ENCODE measurements around the gene RBP3. TPM values are rescaled to one million over a fixed set of nuclear protein-coding genes. Genes with fewer than 3 reads are reported as not detected.

Gene RBP3
- total and polyA plus RNA-seq, 4 experiments from 2014 or later = not detected

DNA sequence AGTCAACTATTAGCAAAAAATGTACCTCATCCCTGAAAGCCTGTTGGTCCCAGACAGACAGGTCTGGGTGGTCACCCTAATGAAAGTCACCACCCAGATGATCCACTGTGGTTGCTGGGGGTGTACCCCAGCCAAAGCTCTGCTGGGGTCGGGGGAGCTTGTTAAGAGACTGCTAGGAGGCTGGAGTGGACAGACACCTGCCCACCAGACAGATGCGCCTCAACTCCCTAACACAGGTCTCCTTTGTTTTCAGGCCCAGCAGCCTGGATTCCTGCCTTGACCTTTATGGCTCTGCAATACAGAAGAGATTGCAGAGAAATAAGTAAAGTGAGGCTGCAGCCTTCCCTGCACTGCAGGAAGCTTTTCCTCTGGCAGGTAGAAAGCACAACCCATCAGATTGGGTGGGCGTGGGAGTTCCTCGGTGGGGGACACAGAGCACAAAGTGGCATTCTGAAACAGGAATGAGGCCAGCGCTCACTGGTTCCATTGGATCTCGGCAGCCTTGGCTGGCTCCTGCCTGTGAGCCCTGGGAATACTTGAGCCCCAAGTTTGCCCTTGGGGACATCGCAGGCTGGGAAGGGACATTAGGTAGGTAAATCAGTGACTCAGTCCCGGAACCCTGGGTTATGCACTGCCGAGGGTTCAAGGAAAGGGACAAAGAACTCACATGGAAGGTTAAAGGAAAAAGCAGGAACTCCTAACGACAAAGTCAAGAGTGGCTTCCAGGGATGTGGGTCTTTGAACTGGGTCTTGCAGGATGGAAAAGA lies 53.9 kb downstream of the RBP3 start:
- no peak overlapping the region for H3K27ac Mint-ChIP-seq
- peaks cover 5 to 20% of the 10 kb centered on the region in 2 donors for H3K27me3 Mint-ChIP-seq
- H3K4me3 Mint-ChIP-seq = no peak overlapping the region
- H3K4me3 ChIP-seq (ENCODE audit: low read length in 2 of 2) = no peak overlapping the region
- peaks cover 0 to 4% (median 0%) of the 10 kb centered on the region in 8 donors for H3K9me3 Mint-ChIP-seq
- no peaks in the 10 kb centered on the region for H3K36me3 ChIP-seq (ENCODE audit: insufficient read depth, low read length)
- no peak overlapping the region for H3K27ac ChIP-seq (ENCODE audit: low read depth, low read length)
- ChIA-PET CTCF (ENCODE audit: partially characterized antibody) (no interaction called here), POLR2A (ENCODE audit: partially characterized antibody) (no interaction called here)
- H3K9me3 ChIP-seq (ENCODE audit: control insufficient read depth in 1 of 2, low read length in 2 of 2) = no peaks in the 10 kb centered on the region
- no peaks in the 10 kb centered on the region for H3K27me3 ChIP-seq (ENCODE audit: insufficient read depth, low read length)
- H3K4me1 ChIP-seq (ENCODE audit: insufficient read depth, low read length) = no peaks in the 10 kb centered on the region
- intact Hi-C loops (cut with micrococcal nuclease) = no loop called here
- H3K36me3 Mint-ChIP-seq = no peaks in the 10 kb centered on the region
- H3K4me1 Mint-ChIP-seq = no peaks in the 10 kb centered on the region
- no peak for DNase-seq

DNA sequence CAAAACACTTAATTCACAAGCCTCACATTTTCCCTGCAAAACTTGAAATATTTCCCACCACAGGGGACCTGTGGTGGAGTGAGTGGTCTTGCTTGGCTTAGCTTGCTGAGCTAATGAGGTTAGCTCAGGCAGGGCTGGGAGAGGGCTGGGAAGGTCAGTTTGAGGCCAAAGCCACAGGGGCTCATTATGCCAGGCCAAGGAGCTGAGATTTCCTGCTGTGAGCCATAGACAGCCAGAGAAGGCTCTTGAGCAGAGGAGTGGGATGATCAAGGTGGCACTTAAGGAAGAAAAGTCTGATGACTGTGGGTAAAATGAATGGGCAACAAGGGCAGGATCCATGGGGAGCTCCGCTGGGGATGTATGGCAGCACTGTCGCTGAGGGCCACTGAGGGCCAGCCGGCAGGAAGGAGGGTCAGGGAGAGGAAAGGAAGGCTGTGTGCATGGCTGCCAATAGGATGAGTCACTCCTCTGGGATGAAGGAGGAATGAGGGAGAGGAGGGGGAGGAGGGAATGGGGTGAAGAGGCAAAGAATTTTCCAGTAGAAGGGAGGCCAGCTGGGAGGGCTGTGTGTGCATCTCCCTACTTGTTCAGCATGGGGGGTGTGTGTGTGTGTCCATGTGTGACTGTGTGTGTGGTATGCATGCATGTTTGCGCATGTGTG lies 54.6 kb downstream of the RBP3 start:
- no peaks in the 10 kb centered on the region for H3K36me3 ChIP-seq (ENCODE audit: insufficient read depth, low read length)
- no peaks in the 10 kb centered on the region for H3K27me3 ChIP-seq (ENCODE audit: insufficient read depth, low read length)
- H3K9me3 Mint-ChIP-seq = peaks cover 0 to 4% (median 0%) of the 10 kb centered on the region in 8 donors
- POLR2A ChIA-PET (ENCODE audit: partially characterized antibody) = no interaction called here
- peaks cover 4 to 19% of the 10 kb centered on the region in 2 donors for H3K27me3 Mint-ChIP-seq
- no peak overlapping the region for H3K27ac ChIP-seq (ENCODE audit: low read depth, low read length)
- no peak for DNase-seq
- peak overlapping the region in 1 of 7 donors; percentile 54 for H3K27ac Mint-ChIP-seq
- H3K4me3 Mint-ChIP-seq = no peak overlapping the region
- H3K4me1 ChIP-seq (ENCODE audit: insufficient read depth, low read length) = no peaks in the 10 kb centered on the region
- intact Hi-C loops (cut with micrococcal nuclease) = no loop called here
- CTCF ChIA-PET (ENCODE audit: partially characterized antibody) = no interaction called here
- no peaks in the 10 kb centered on the region for H3K4me1 Mint-ChIP-seq
- H3K36me3 Mint-ChIP-seq = no peaks in the 10 kb centered on the region
- no peaks in the 10 kb centered on the region for H3K9me3 ChIP-seq (ENCODE audit: control insufficient read depth in 1 of 2, low read length in 2 of 2)
- no peak overlapping the region for H3K4me3 ChIP-seq (ENCODE audit: low read length in 2 of 2)

DNA sequence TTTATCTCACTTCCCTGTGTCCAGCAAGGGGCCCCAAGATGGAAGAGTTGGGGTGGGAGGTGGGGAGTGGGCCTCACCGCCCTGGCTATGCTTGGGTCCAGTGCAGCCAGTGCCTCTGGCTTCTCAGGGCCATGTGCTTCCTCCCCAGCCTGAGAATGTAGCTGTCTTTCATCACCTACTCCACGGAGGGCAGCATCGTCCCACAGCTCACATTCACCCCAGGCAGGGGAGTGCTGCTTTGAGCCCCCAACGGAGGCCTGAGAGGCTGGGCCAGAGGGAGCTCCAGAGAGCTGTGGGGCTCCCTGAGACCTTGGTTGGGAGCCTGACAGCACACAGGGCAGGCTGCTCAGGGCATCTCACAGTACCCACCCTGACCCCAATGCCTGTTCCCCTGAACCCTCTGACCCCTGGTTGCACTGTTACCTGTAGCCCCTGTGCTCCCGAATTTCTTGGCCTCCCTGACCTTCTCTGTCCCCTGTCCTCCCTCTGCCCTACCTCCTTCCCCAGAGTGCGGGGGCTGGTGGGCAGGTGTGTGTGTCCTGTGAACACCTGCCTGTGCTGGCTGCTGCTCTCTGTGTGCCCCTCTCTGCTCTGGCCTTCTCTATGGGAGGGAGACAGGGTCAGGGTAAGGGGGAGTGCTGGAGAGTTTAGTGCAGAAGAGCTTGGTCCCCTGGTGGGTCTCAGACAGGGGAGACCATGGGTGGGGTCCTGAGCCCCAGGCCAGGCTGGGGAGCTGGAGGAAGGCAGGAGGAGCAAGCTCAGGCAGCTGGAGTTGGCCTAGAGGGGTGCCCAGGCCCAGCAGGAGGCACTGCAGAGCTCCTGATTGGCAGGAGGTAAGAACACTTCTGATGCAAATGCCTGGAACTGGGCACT lies 55.5 kb downstream of the RBP3 start:
- Histone ChIP-seq H3K27ac (ENCODE audit: low read depth, low read length) (no peak overlapping the region), H3K4me1 (ENCODE audit: insufficient read depth, low read length) (no peaks in the 10 kb centered on the region), H3K36me3 (ENCODE audit: insufficient read depth, low read length) (no peaks in the 10 kb centered on the region), H3K4me3 (ENCODE audit: low read length in 2 of 2) (no peak overlapping the region), H3K27me3 (ENCODE audit: insufficient read depth, low read length) (no peaks in the 10 kb centered on the region), H3K9me3 (ENCODE audit: control insufficient read depth in 1 of 2, low read length in 2 of 2) (no peaks in the 10 kb centered on the region)
- ChIA-PET POLR2A (ENCODE audit: partially characterized antibody) (no interaction called here), CTCF (ENCODE audit: partially characterized antibody) (no interaction called here)
- Mint-ChIP-seq H3K4me3 (no peak overlapping the region), H3K36me3 (no peaks in the 10 kb centered on the region), H3K4me1 (no peaks in the 10 kb centered on the region), H3K9me3 (no peaks in the 10 kb centered on the region), H3K27me3 (peaks cover 2 to 12% of the 10 kb centered on the region in 2 donors), H3K27ac (no peak overlapping the region)
- intact Hi-C loops (cut with micrococcal nuclease) = no loop called here
- DNase-seq = no peak

DNA sequence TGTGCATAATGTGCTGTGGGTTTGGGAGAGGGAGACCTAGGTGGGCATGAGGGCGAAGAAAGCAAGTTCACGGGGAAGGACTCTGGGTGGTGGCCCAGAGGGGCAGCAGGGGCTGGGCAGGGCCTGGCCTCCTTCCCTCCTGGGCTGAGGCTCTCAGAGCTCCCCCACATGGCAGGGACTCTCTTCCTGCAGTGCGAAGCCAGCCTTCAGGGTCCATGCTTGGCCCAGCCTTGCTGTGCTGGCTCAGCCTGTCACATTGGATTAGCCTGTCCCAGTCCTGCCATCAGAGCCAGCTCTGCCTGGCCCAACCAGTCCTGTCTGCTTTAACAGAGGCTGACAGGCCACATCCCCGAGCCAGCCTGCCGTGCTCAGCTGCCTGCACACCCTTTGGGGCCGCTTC lies 56.3 kb downstream of the RBP3 start:
- no peak overlapping the region for H3K27ac Mint-ChIP-seq
- H3K4me1 Mint-ChIP-seq = no peaks in the 10 kb centered on the region

DNA sequence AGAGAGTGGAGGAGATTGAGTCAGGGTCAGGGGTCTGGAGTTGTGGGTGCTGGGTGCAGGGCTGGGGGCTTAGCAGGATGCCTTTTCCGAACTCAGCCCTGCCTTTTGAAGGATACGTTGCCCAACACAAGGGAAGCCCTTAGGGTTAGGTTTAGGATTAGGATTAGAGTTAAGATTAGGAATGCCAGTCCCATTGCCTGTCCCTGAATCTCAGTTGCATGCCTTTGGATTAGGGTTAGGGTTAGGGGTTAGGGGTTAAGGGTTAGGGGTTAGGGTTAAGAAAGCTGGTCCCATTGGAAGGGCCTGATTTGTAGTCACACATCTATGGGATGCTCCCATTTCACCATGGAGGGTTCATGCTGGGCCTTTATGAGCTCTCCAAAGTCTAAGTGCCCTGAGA lies 56.8 kb downstream of the RBP3 start:
- POLR2A ChIA-PET (ENCODE audit: partially characterized antibody) = no interaction called here
- Histone ChIP-seq H3K36me3 (ENCODE audit: insufficient read depth, low read length) (no peaks in the 10 kb centered on the region), H3K4me1 (ENCODE audit: insufficient read depth, low read length) (no peaks in the 10 kb centered on the region), H3K27ac (ENCODE audit: low read depth, low read length) (no peak overlapping the region), H3K27me3 (ENCODE audit: insufficient read depth, low read length) (no peaks in the 10 kb centered on the region), H3K4me3 (ENCODE audit: low read length in 2 of 2) (no peak overlapping the region), H3K9me3 (ENCODE audit: control insufficient read depth in 1 of 2, low read length in 2 of 2) (no peaks in the 10 kb centered on the region)
- intact Hi-C loops (cut with micrococcal nuclease) = no loop called here
- no peak overlapping the region for H3K4me3 Mint-ChIP-seq
- no peak overlapping the region for H3K27ac Mint-ChIP-seq
- H3K27me3 Mint-ChIP-seq = peaks cover 2 to 9% of the 10 kb centered on the region in 2 donors
- H3K9me3 Mint-ChIP-seq = no peaks in the 10 kb centered on the region
- H3K4me1 Mint-ChIP-seq = no peaks in the 10 kb centered on the region
- DNase-seq = no peak
- H3K36me3 Mint-ChIP-seq = no peaks in the 10 kb centered on the region
- CTCF ChIA-PET (ENCODE audit: partially characterized antibody) = no interaction called here

More for the DNA sequence above, 56.3 kb downstream of the RBP3 start:
- Mint-ChIP-seq H3K9me3 (no peaks in the 10 kb centered on the region), H3K27me3 (peaks cover 2 to 12% of the 10 kb centered on the region in 2 donors), H3K4me3 (no peak overlapping the region), H3K36me3 (no peaks in the 10 kb centered on the region)
- intact Hi-C loops (cut with micrococcal nuclease) = no loop called here
- ChIA-PET CTCF (ENCODE audit: partially characterized antibody) (no interaction called here), POLR2A (ENCODE audit: partially characterized antibody) (no interaction called here)
- H3K36me3 ChIP-seq (ENCODE audit: insufficient read depth, low read length) = no peaks in the 10 kb centered on the region
- DNase-seq = no peak
- H3K27me3 ChIP-seq (ENCODE audit: insufficient read depth, low read length) = no peaks in the 10 kb centered on the region
- H3K27ac ChIP-seq (ENCODE audit: low read depth, low read length) = no peak overlapping the region
- no peak overlapping the region for H3K4me3 ChIP-seq (ENCODE audit: low read length in 2 of 2)
- no peaks in the 10 kb centered on the region for H3K4me1 ChIP-seq (ENCODE audit: insufficient read depth, low read length)
- no peaks in the 10 kb centered on the region for H3K9me3 ChIP-seq (ENCODE audit: control insufficient read depth in 1 of 2, low read length in 2 of 2)

DNA sequence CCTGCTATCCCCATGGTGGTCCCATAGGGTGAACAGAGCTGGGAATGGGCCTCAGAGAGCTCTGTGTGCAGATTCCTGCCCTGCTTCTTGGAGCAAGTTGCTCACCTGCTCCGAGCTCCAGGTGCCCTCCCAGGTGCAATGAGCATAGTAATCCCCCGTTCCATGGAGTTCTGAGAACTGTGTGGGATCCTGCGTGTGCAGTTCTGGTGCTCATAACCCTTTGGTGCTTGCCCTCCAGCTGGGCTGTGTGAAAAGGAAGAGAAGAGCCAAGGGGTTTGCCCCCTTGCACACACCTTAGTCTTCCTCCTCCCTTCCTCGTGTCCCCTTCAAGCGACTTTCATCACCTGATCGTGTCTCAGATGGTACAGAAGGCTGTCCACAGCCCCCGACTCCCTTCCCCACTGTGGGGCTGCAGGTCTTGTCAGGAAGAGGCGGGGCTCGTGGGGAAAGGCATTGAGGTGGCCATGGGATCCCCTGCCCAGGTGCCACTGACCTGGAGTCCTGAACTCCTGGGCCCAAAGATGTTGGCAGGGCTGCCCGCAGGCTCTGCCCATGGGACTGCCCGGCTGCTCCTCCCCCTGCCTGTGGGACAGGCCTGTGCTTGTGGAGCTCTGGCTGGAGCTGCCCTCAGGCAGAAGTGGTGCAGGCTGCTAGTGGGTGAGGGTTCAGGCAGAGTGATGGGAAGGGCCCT lies 57.8 kb downstream of the RBP3 start:
- CTCF ChIA-PET (ENCODE audit: partially characterized antibody) = no interaction called here
- Mint-ChIP-seq H3K4me1 (no peaks in the 10 kb centered on the region), H3K9me3 (no peaks in the 10 kb centered on the region), H3K27ac (peak overlapping the region in 1 of 7 donors; percentile 22), H3K4me3 (no peak overlapping the region), H3K36me3 (no peaks in the 10 kb centered on the region), H3K27me3 (peaks cover under 1 to 8% of the 10 kb centered on the region in 2 donors)
- intact Hi-C loops (cut with micrococcal nuclease) = no loop called here
- no peaks in the 10 kb centered on the region for H3K4me1 ChIP-seq (ENCODE audit: insufficient read depth, low read length)
- POLR2A ChIA-PET (ENCODE audit: partially characterized antibody) = no interaction called here
- H3K4me3 ChIP-seq (ENCODE audit: low read length in 2 of 2) = no peak overlapping the region
- no peak for DNase-seq
- H3K36me3 ChIP-seq (ENCODE audit: insufficient read depth, low read length) = no peaks in the 10 kb centered on the region
- H3K27me3 ChIP-seq (ENCODE audit: insufficient read depth, low read length) = no peaks in the 10 kb centered on the region
- H3K9me3 ChIP-seq (ENCODE audit: control insufficient read depth in 1 of 2, low read length in 2 of 2) = no peaks in the 10 kb centered on the region
- H3K27ac ChIP-seq (ENCODE audit: low read depth, low read length) = no peak overlapping the region

DNA sequence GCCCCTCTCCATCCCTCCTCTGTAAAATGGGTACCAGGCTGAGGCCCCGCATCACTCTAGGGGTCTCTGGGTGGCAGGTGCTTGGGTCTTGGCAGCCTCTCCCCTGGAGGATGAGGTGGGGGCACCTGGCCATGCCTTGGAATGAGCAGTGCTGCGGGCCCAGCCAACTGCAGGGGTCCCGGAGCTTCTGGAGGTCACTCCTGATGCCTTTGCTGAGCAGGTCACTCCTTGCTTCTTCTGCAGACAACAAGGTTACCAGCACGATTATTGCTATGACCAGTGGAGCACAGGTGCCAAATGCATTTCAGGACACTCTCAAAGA lies 58.3 kb downstream of the RBP3 start:
- Histone ChIP-seq H3K27me3 (ENCODE audit: insufficient read depth, low read length) (no peaks in the 10 kb centered on the region), H3K4me3 (ENCODE audit: low read length in 2 of 2) (no peak overlapping the region), H3K4me1 (ENCODE audit: insufficient read depth, low read length) (no peaks in the 10 kb centered on the region), H3K27ac (ENCODE audit: low read depth, low read length) (no peak overlapping the region), H3K9me3 (ENCODE audit: control insufficient read depth in 1 of 2, low read length in 2 of 2) (no peaks in the 10 kb centered on the region), H3K36me3 (ENCODE audit: insufficient read depth, low read length) (no peaks in the 10 kb centered on the region)
- Mint-ChIP-seq H3K9me3 (no peaks in the 10 kb centered on the region), H3K27me3 (peaks cover 0 to 6% of the 10 kb centered on the region in 2 donors), H3K4me3 (no peak overlapping the region), H3K27ac (no peak overlapping the region), H3K36me3 (no peaks in the 10 kb centered on the region), H3K4me1 (no peaks in the 10 kb centered on the region)
- intact Hi-C loops (cut with micrococcal nuclease) = no loop called here
- ChIA-PET POLR2A (ENCODE audit: partially characterized antibody) (no interaction called here), CTCF (ENCODE audit: partially characterized antibody) (no interaction called here)
- DNase-seq = no peak

Measured in CD4-positive, alpha-beta memory T cell (primary cell).